Measurements from ENCODE around the gene ZFP28. TPM values are rescaled to one million over a fixed set of nuclear protein-coding genes. Genes with fewer than 3 reads are reported as not detected.

Gene ZFP28
- total and polyA plus RNA-seq, 2 of the 4 experiments (the other 2 are of a cell fraction): 3.0 to 6.5 TPM

DNA sequence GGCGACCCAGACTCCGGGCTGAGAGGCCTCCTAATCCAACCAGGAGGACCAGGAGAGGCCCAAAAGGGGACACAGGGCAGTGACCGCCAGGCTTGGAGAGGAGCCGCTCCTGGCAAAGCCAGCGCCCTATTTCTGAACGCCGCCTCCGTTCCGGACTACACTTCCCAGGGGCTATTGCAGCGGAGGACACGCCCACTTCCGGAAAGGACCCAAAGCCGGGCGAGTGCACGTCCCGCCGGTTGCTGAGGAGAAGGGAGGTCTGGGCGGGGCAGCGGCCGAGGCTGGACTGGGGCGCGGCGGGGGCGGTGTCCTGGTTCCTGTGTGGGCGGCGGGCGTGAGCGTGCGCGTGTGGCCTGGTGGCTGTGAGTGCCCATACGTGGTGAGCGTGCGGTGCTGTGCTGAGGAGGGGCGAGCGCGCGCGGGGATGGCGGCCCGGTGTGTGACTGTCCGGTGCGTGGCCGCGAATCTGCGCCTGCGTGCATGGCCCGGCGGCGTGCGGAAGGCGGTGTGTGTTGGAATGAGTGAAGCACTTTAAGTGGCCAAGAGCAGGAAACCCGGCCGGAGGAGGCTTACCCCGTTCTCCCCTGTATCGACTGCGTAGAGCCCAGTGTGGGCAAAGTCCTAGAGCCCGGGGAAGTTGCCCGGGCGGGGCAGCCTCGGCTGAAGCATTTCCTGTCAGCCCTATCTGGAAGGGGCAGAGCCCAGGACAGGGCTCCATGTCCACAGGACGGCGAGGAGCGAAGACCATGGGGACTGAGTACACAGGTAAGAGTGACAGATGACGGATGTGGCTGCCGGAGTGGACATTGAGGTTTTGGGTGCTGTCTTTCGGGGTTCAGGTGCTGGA is 28.7 kb downstream of the ZFP28 start, which contains the start of gene ZNF470:
Gene ZNF470, plus strand, starts transcription at position 195 of the 847 bp plus-strand sequence. CDS start 2,844 bp downstream, outside the sequence.
- ATAC-seq (ENCODE audit: low read depth): peak; percentile 99
- H3K27me3 ChIP-seq (ENCODE audit: control insufficient read depth, insufficient read depth, low read length): no peaks in the 10 kb centered on the region
- no peaks in the 10 kb centered on the region for H4K20me1 ChIP-seq (ENCODE audit: insufficient read depth, low read length)
- peak within 1 kb of the TSS; percentile 100 for H2AFZ ChIP-seq (replicated peaks; ENCODE audit: low read length, poor library complexity)
- H2AK9ac ChIP-seq (replicated peaks; ENCODE audit: low read depth, low read length, poor library complexity): peak within 1 kb of the TSS; percentile 93
- H3K14ac ChIP-seq (replicated peaks; ENCODE audit: low read depth, low read length): peak within 1 kb of the TSS; percentile 98
- peak within 1 kb of the TSS; percentile 78; the same call in 1 of the 2 replicates for H4K91ac ChIP-seq (ENCODE audit: insufficient read depth, low read depth, low read length)
- peak within 1 kb of the TSS; percentile 97 for H4K5ac ChIP-seq (ENCODE audit: low read depth, low read length)
- H3K9ac ChIP-seq (ENCODE audit: low read depth, low read length): peak within 1 kb of the TSS; percentile 94
- peak within 1 kb of the TSS; percentile 82 for H3K18ac ChIP-seq (ENCODE audit: low read depth, low read length)
- 8% methylated on average over 13 of the region's 66 CpGs; no CpG with 5 or more reads in 1 of the 2 experiments for WGBS, 2 experiments (ENCODE audit: extremely low coverage in 2 of 2, insufficient read length in 1 of 2)
- dilution Hi-C loops (cut with HindIII; ENCODE audit: low sequenced_read_pairs, unreplicated experiment) (no loop called here), in situ Hi-C loops (cut with MboI; ENCODE audit: low sequenced_read_pairs) (no loop called here), intact Hi-C loops (cut with micrococcal nuclease) (loop anchor here (1.0 kb wide), 1 partner anchor 29 kb away; the partner anchor contains the start of gene ZFP28)
- peaks cover 58% of the 10 kb centered on the region for H3K9me3 ChIP-seq (ENCODE audit: control insufficient read depth, insufficient read depth, low read length)
- no TSS peak for BruUV-seq (replicated peaks)
- peak within 1 kb of the TSS; percentile 29; the same call in 1 of the 2 replicates for H2AK5ac ChIP-seq (ENCODE audit: low read depth, low read length)
- peaks cover 19% of the 10 kb centered on the region for H3K36me3 ChIP-seq (ENCODE audit: control insufficient read depth, insufficient read depth, low read length)
- DNase-seq: peak; percentile 87
- H3K9me1 ChIP-seq (ENCODE audit: insufficient read depth, low read length): no peaks in the 10 kb centered on the region
- ChIA-PET POLR2A (ENCODE audit: unreplicated experiment) (no interaction called here), CTCF (no interaction called here)
- H2BK20ac ChIP-seq (ENCODE audit: low read depth, low read length): no peak within 1 kb of the TSS
- peak within 1 kb of the TSS; percentile 87 for H2BK5ac ChIP-seq (ENCODE audit: low read depth, low read length, poor library complexity, severe bottlenecking)
- H3K56ac ChIP-seq (ENCODE audit: extremely low read depth, insufficient read depth, low read length): peak within 1 kb of the TSS; percentile 59
- no peaks in the 10 kb centered on the region for H3K4me1 ChIP-seq (ENCODE audit: control insufficient read depth, insufficient read depth, low read length)
- peaks cover 6 to 16% of the 10 kb centered on the region in 2 experiments; a peak in 3 of 4 replicates for H3K79me1 ChIP-seq (ENCODE audit: low read depth in 1 of 2, low read length in 2 of 2)
- H4K8ac ChIP-seq (ENCODE audit: low read depth in 2 of 2, low read length in 2 of 2): peak within 1 kb of the TSS; percentile 75 to 93; a peak in 3 of 4 replicates
- peak within 1 kb of the TSS; percentile 90 for H3K4me2 ChIP-seq (ENCODE audit: low read depth, low read length)
- H3K27ac ChIP-seq (ENCODE audit: insufficient read depth, low read length): peak within 1 kb of the TSS; percentile 90
- H3K4me3 ChIP-seq (ENCODE audit: insufficient read depth, low read depth, low read length): peak within 1 kb of the TSS; percentile 98
- H3K23ac ChIP-seq (ENCODE audit: low read depth, low read length): peak within 1 kb of the TSS; percentile 85; the same call in 1 of the 2 replicates
- H3K4ac ChIP-seq (ENCODE audit: low read depth, low read length): peak within 1 kb of the TSS; percentile 91
- H2BK15ac ChIP-seq (ENCODE audit: low read depth, low read length): no peak within 1 kb of the TSS; the same call in 2 of the 3 replicates
- no peak within 1 kb of the TSS for H2BK120ac ChIP-seq (ENCODE audit: low read depth, low read length)
- TF ChIP-seq, protein P1, sequence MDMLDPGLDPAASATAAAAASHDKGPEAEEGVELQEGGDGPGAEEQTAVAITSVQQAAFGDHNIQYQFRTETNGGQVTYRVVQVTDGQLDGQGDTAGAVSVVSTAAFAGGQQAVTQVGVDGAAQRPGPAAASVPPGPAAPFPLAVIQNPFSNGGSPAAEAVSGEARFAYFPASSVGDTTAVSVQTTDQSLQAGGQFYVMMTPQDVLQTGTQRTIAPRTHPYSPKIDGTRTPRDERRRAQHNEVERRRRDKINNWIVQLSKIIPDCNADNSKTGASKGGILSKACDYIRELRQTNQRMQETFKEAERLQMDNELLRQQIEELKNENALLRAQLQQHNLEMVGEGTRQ (IDR thresholded peaks at IDR 0.05; ENCODE audit: low read depth, low read length): no peak
- peak; percentile 60; the same call in 1 of the 2 replicates for TF ChIP-seq MAZ (IDR thresholded peaks at IDR 0.05; ENCODE audit: borderline replicate concordance, low read depth, low read length)
- TF ChIP-seq MAFK (IDR thresholded peaks at IDR 0.05; ENCODE audit: low read depth, low read length): no peak
- no peak for TF ChIP-seq RAD21 (IDR thresholded peaks at IDR 0.05; ENCODE audit: low read length)
- peak; percentile 73; the same call in 1 of the 2 replicates for TF ChIP-seq MXI1 (IDR thresholded peaks at IDR 0.05; ENCODE audit: borderline replicate concordance, low read depth, low read length)
- TF ChIP-seq BHLHE40 (IDR thresholded peaks at IDR 0.05; ENCODE audit: low read depth, low read length): peak; percentile 52; the same call in 1 of the 2 replicates
- TF ChIP-seq, protein P2, sequence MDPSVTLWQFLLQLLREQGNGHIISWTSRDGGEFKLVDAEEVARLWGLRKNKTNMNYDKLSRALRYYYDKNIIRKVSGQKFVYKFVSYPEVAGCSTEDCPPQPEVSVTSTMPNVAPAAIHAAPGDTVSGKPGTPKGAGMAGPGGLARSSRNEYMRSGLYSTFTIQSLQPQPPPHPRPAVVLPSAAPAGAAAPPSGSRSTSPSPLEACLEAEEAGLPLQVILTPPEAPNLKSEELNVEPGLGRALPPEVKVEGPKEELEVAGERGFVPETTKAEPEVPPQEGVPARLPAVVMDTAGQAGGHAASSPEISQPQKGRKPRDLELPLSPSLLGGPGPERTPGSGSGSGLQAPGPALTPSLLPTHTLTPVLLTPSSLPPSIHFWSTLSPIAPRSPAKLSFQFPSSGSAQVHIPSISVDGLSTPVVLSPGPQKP (IDR thresholded peaks at IDR 0.05; ENCODE audit: borderline replicate concordance, low read depth, low read length): no peak
- TF ChIP-seq NFE2L2 (IDR thresholded peaks at IDR 0.05; ENCODE audit: low read depth, low read length): no peak
- TF ChIP-seq CEBPB (IDR thresholded peaks at IDR 0.05; ENCODE audit: low read depth, low read length): no peak
- no peak for TF ChIP-seq CHD1 (IDR thresholded peaks at IDR 0.05; ENCODE audit: low read depth, low read length)
- TF ChIP-seq, protein P3, sequence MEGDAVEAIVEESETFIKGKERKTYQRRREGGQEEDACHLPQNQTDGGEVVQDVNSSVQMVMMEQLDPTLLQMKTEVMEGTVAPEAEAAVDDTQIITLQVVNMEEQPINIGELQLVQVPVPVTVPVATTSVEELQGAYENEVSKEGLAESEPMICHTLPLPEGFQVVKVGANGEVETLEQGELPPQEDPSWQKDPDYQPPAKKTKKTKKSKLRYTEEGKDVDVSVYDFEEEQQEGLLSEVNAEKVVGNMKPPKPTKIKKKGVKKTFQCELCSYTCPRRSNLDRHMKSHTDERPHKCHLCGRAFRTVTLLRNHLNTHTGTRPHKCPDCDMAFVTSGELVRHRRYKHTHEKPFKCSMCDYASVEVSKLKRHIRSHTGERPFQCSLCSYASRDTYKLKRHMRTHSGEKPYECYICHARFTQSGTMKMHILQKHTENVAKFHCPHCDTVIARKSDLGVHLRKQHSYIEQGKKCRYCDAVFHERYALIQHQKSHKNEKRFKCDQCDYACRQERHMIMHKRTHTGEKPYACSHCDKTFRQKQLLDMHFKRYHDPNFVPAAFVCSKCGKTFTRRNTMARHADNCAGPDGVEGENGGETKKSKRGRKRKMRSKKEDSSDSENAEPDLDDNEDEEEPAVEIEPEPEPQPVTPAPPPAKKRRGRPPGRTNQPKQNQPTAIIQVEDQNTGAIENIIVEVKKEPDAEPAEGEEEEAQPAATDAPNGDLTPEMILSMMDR (conservative IDR thresholded peaks at IDR 0.05; ENCODE audit: low read depth, low read length): no peak
- TF ChIP-seq FOS (IDR thresholded peaks at IDR 0.05; ENCODE audit: low read depth, low read length): no peak
- TF ChIP-seq RCOR1 (IDR thresholded peaks at IDR 0.05; ENCODE audit: insufficient replicate concordance, low read length): no peak
